HepG2 (cell line): Measurements from ENCODE around the gene ATP2B3. TPM values are rescaled to one million over a fixed set of nuclear protein-coding genes. Genes with fewer than 3 reads are reported as not detected.

ENCODE experiments used
- ATAC-seq: fragments of 200-7000 bp; cut with Tn5 transposase; 3 replicates; pipeline ENCODE4 v1.9.1; 2020; ENCODE audit warnings: mild to moderate bottlenecking, moderate library complexity
- BruUV-seq: library from RNA; stranded (reverse); fragments of 400-500 nt; replicated peaks from 2 replicates; lab custom pipeline; 2021; lab: Mats Ljungman, UMichigan
- CTCF ChIA-PET: fragments of 300-600 bp; formaldehyde crosslinking; extraction: SDS; loops from one replicate; lab custom pipeline; 2021; ENCODE audit warnings: low total read pairs, inconsistent platforms, low intra/inter-chr PET ratio; lab: Yijun Ruan, JAX
- POLR2A ChIA-PET: fragments of 350-600 bp; sonication (Branson Sonifier 250); formaldehyde crosslinking; loops from one replicate; lab custom pipeline; 2020; ENCODE audit warnings: antibody characterized with exemption, inconsistent platforms; lab: Yijun Ruan, JAX
- DNase-seq: peaks from one replicate; pipeline ENCODE4 v3.0.0-alpha.2; 2015; ENCODE audit warnings: low spot score
- FAIRE-seq: peaks from 3 replicates; lab custom pipeline; 2011; peaks lifted over from hg19 to GRCh38; lab: Jason Lieb, UNC
- H2AFZ ChIP-seq: one replicate; pipeline ENCODE4 v1.6.1; 2011; ENCODE audit warnings: low read length, inconsistent platforms
- H3K27ac ChIP-seq: fragments of 300-600 bp; 3 replicates; pipeline ENCODE4 v1.8.0; 2011; ENCODE audit warnings: mixed run types, mild to moderate bottlenecking, mixed read lengths, low read length, inconsistent platforms; ENCODE audit not compliant: insufficient read depth; ENCODE audit errors: extremely low read length
- H3K27me3 ChIP-seq, 2 experiments: fragments of 200-600 bp in 1 of 2; 2 replicates in 1 of 2; 3 replicates in 1 of 2; pipeline versions ENCODE4 v1.6.0 to v1.8.0; 2011; ENCODE audit warnings: low read length in 2 of 2, mild to moderate bottlenecking in 2 of 2, moderate library complexity in 2 of 2, inconsistent platforms in 1 of 2; ENCODE audit not compliant: insufficient read depth in 2 of 2, control insufficient read depth in 1 of 2
- H3K36me3 ChIP-seq, 2 experiments: fragments of 200-600 bp in 1 of 2; replicated peaks in 1 of 2; 2 replicates in 1 of 2; 3 replicates in 1 of 2; pipeline versions ENCODE4 v1.5.1 to v1.8.0; 2011; ENCODE audit warnings: low read length in 2 of 2, inconsistent platforms in 1 of 2; ENCODE audit not compliant: insufficient read depth in 2 of 2, control insufficient read depth in 1 of 2
- H3K4me1 ChIP-seq: 2 replicates; pipeline ENCODE4 v1.5.1; 2012; ENCODE audit warnings: low read length, inconsistent platforms; ENCODE audit not compliant: insufficient read depth
- H3K4me2 ChIP-seq: 2 replicates; pipeline ENCODE4 v1.6.0; 2011; ENCODE audit warnings: low read depth, low read length, inconsistent platforms
- H3K4me3 ChIP-seq, 3 experiments: fragments of 200-600 bp in 1 of 3; sonication (generic), shearing (Covaris generic) in 1 of 3; replicated peaks in 1 of 3; 2 replicates each; pipeline ENCODE4 v1.5.1; 2011 to 2016; ENCODE audit warnings: low read length in 3 of 3, inconsistent platforms in 2 of 3, low read depth in 2 of 3, mild to moderate bottlenecking in 2 of 3, control low read depth in 1 of 3, mixed read lengths in 1 of 3; ENCODE audit not compliant: insufficient read depth in 1 of 3
- H3K79me2 ChIP-seq: one replicate; pipeline ENCODE4 v1.6.1; 2011; ENCODE audit warnings: low read length, inconsistent platforms; ENCODE audit not compliant: insufficient read depth
- H3K9ac ChIP-seq: 2 replicates; pipeline ENCODE4 v1.6.0; 2011; ENCODE audit warnings: mild to moderate bottlenecking, low read depth, low read length, inconsistent platforms; ENCODE audit not compliant: insufficient read depth
- H3K9me3 ChIP-seq: 2 replicates; pipeline ENCODE4 v1.5.1; 2012; ENCODE audit warnings: mild to moderate bottlenecking, low read length
- H4K20me1 ChIP-seq: 2 replicates; pipeline ENCODE4 v1.6.0; 2011; ENCODE audit warnings: inconsistent platforms, mild to moderate bottlenecking, low read length, moderate library complexity; ENCODE audit not compliant: insufficient read depth
- ATM ChIP-seq: fragments of 450-650 bp; IDR thresholded peaks from 2 replicates; pipeline ENCODE4 v1.7.1; 2017; ENCODE audit warnings: mild to moderate bottlenecking, borderline replicate concordance
- DRAP1 ChIP-seq: IDR thresholded peaks from 2 replicates; pipeline ENCODE4 v1.6.1; 2016; ENCODE audit warnings: missing genetic modification reagents, missing compliant biosample characterization
- KMT2A ChIP-seq: sonication (generic); formaldehyde crosslinking; IDR thresholded peaks from 2 replicates; pipeline ENCODE4 v1.4.0; 2020; ENCODE audit warnings: missing genetic modification reagents
- NFIB ChIP-seq: sonication (generic); formaldehyde crosslinking; IDR thresholded peaks from 2 replicates; pipeline ENCODE4 v1.9.0; 2021; ENCODE audit warnings: missing genetic modification reagents, mild to moderate bottlenecking, borderline replicate concordance
- SNAPC2 ChIP-seq: sonication (generic); formaldehyde crosslinking; IDR thresholded peaks from 2 replicates; pipeline ENCODE4 v1.8.1; 2022; ENCODE audit warnings: mild to moderate bottlenecking, missing genetic modification reagents
- ZNF180 ChIP-seq: sonication (generic); formaldehyde crosslinking; IDR thresholded peaks from 2 replicates; pipeline ENCODE4 v1.4.0; 2020; ENCODE audit warnings: low read depth, missing genetic modification reagents, borderline replicate concordance
- ZNF274 ChIP-seq: sonication (generic); formaldehyde crosslinking; IDR thresholded peaks from 2 replicates; pipeline ENCODE4 v1.5.1; 2020; ENCODE audit warnings: mild to moderate bottlenecking, missing genetic modification reagents
- ZNF513 ChIP-seq: sonication (generic); formaldehyde crosslinking; conservative IDR thresholded peaks from 2 replicates; pipeline ENCODE4 v1.5.0; 2020; ENCODE audit warnings: missing genetic modification reagents
- WGBS: methylation state at CpG from one replicate; pipeline ENCODE4 v1.1.6; 2017; ENCODE audit warnings: low lambda C conversion rate; 5-methylcytosine and 5-hydroxymethylcytosine counted together
- in situ Hi-C: cut with HindIII; loops from 2 replicates; pipeline ENCODE4 v1.10.0; 2017; ENCODE audit warnings: low pct_unique_long_range_greater_than_20kb; ENCODE audit not compliant: extremely low pct_ligation_motif_present
- intact Hi-C: fragments of 100-400 bp; cut with micrococcal nuclease; formaldehyde crosslinking; loops from one replicate; pipeline ENCODE4 v1.10.0; 2022; ENCODE audit not compliant: unreplicated experiment
- polyA plus RNA-seq, 8 experiments: library from polyadenylated mRNA; depleted of rRNA in 3 of 8; stranded (reverse) in 7 of 8; unstranded in 1 of 8; fragments of >200 nt; fragmentation: Illumina TruSeq in 4 of 8; extraction: Trizol in 4 of 8; gene quantifications; 2 replicates each; pipeline versions ENCODE4 v1.2.1 to v1.2.3, GENCODE V29; 2011 to 2016; ENCODE audit warnings: low read depth in 4 of 8, missing spikeins in 1 of 8, mixed read lengths in 1 of 8; ENCODE audit not compliant: insufficient read depth in 1 of 8
- total RNA-seq, 5 experiments: library from RNA; depleted of rRNA; stranded (reverse); fragments of >200 nt; fragmentation: Illumina TruSeq; extraction: Trizol; gene quantifications; 2 replicates each; pipeline ENCODE4 v1.2.3, GENCODE V29; 2016; ENCODE audit warnings: low read depth in 1 of 5

Gene ATP2B3
- total and polyA plus RNA-seq, 2 of the 13 experiments (the other 11 are each of a cell fraction or from before 2014, with no cell fraction given): not detected

GRCh38 chrX:153473126-153473525, 44.3 kb upstream of the ATP2B3 start:
- no CpG with 5 or more reads among the region's 10 CpGs for WGBS
- POLR2A ChIA-PET: no interaction called here
- H3K79me2 ChIP-seq: no peaks in the 10 kb centered on the region

More at GRCh38 chrX:153473126-153473525, 44.3 kb upstream of the ATP2B3 start:
- Histone ChIP-seq H3K4me2 (no peak overlapping the region), H3K27me3 (peaks cover 2 to 5% of the 10 kb centered on the region in 2 experiments; a peak in 2 of 5 replicates), H2AFZ (no peak overlapping the region)
- no TSS peak for BruUV-seq
- no peak for FAIRE-seq
- intact Hi-C loops: no loop called here
- TF ChIP-seq DRAP1 (CRISPR knock-in tag): no peak
- no peak for TF ChIP-seq ZNF274 (CRISPR knock-in tag)
- no peak for TF ChIP-seq ZNF180 (CRISPR knock-in tag)
- TF ChIP-seq KMT2A (CRISPR knock-in tag): no peak
- TF ChIP-seq NFIB (CRISPR knock-in tag): no peak
- no peak for TF ChIP-seq ZNF513 (CRISPR knock-in tag)
- TF ChIP-seq SNAPC2: no peak
- no peak for TF ChIP-seq ATM
- TF ChIP-seq, all 625 proteins: peak for 0
- ATAC-seq: no peak
- DNase-seq: no peak
- no peaks in the 10 kb centered on the region for H4K20me1 ChIP-seq
- no peak overlapping the region for H3K4me3 ChIP-seq
- CTCF ChIA-PET: no interaction called here
- no peak overlapping the region for H3K27ac ChIP-seq
- no peaks in the 10 kb centered on the region; a peak in 1 of 5 replicates for H3K36me3 ChIP-seq
- in situ Hi-C loops: loop anchor here (5.0 kb wide), 1 partner anchor 34 kb away; no protein-coding TSS in a partner anchor
- no peaks in the 10 kb centered on the region for H3K9me3 ChIP-seq
- H3K9ac ChIP-seq: no peak overlapping the region
- peaks cover 22% of the 10 kb centered on the region for H3K4me1 ChIP-seq
